DND-41 (cell line): ENCODE data around the gene ZDHHC14.

Experiments used
- ATAC-seq: fragments of 200-7000 bp; cut with Tn5 transposase; 3 replicates; pipeline ENCODE4 v1.9.1; 2021; ENCODE audit warnings: low read depth; ENCODE audit not compliant: insufficient read depth
- DNase-seq: peaks from one replicate; pipeline ENCODE4 v3.0.0-alpha.2; 2020
- H2AFZ ChIP-seq: 2 replicates; pipeline ENCODE4 v1.6.0; 2012; ENCODE audit warnings: low read depth, low read length
- H3K27ac ChIP-seq: 2 replicates; pipeline ENCODE4 v1.5.1; 2012; ENCODE audit warnings: low read length, inconsistent platforms
- H3K27me3 ChIP-seq: fragments of 200-600 bp; sonication (generic); 2 replicates; pipeline ENCODE4 v1.6.0; 2012; ENCODE audit warnings: low read length, mild to moderate bottlenecking, inconsistent platforms; ENCODE audit not compliant: insufficient read depth, poor library complexity
- H3K36me3 ChIP-seq: 2 replicates; pipeline ENCODE4 v1.5.1; 2012; ENCODE audit warnings: low read length, inconsistent platforms; ENCODE audit not compliant: insufficient read depth
- H3K4me1 ChIP-seq: 2 replicates; pipeline ENCODE4 v1.5.1; 2012; ENCODE audit warnings: mild to moderate bottlenecking, low read length; ENCODE audit not compliant: insufficient read depth
- H3K4me2 ChIP-seq: 2 replicates; pipeline ENCODE4 v1.6.0; 2012; ENCODE audit warnings: mild to moderate bottlenecking, moderate library complexity, low read length, inconsistent platforms; ENCODE audit not compliant: insufficient read depth
- H3K4me3 ChIP-seq, 2 experiments: fragments of 200-600 bp in 1 of 2; shearing (Covaris generic) in 1 of 2; 2 replicates each; pipeline ENCODE4 v1.5.1; 2012 to 2016; ENCODE audit warnings: inconsistent platforms in 2 of 2, low read length in 2 of 2, mild to moderate bottlenecking in 2 of 2, low read depth in 1 of 2, moderate library complexity in 1 of 2
- H3K79me2 ChIP-seq: 2 replicates; pipeline ENCODE4 v1.6.0; 2012; ENCODE audit warnings: low read length, inconsistent platforms; ENCODE audit not compliant: insufficient read depth
- H3K9ac ChIP-seq: 2 replicates; pipeline ENCODE4 v1.6.0; 2012; ENCODE audit warnings: low read depth, mild to moderate bottlenecking, inconsistent platforms, low read length, moderate library complexity
- H3K9me3 ChIP-seq: 2 replicates; pipeline ENCODE4 v1.5.1; 2012; ENCODE audit warnings: low read length, moderate library complexity, mild to moderate bottlenecking, inconsistent platforms; ENCODE audit not compliant: insufficient read depth, severe bottlenecking
- H4K20me1 ChIP-seq: 2 replicates; pipeline ENCODE4 v1.6.0; 2012; ENCODE audit warnings: low read length; ENCODE audit not compliant: insufficient read depth
- EZH2 ChIP-seq: IDR thresholded peaks from 3 replicates; pipeline ENCODE4 v1.6.1; 2012; ENCODE audit warnings: borderline replicate concordance, low read depth, mild to moderate bottlenecking, moderate library complexity, low read length, inconsistent platforms; ENCODE audit not compliant: severe bottlenecking
- TF ChIP-seq, protein P1 (sequence below): IDR thresholded peaks from 2 replicates; pipeline ENCODE4 v1.5.1; 2012; ENCODE audit warnings: borderline replicate concordance, low read length, moderate library complexity, mild to moderate bottlenecking; ENCODE audit not compliant: poor library complexity, severe bottlenecking; ENCODE audit errors: extremely low read depth

ZDHHC14 gene

GRCh38 chr6:157533048-157533871, 152.3 kb downstream of the ZDHHC14 start:
- no peak for TF ChIP-seq EZH2
- TF ChIP-seq, protein P1, sequence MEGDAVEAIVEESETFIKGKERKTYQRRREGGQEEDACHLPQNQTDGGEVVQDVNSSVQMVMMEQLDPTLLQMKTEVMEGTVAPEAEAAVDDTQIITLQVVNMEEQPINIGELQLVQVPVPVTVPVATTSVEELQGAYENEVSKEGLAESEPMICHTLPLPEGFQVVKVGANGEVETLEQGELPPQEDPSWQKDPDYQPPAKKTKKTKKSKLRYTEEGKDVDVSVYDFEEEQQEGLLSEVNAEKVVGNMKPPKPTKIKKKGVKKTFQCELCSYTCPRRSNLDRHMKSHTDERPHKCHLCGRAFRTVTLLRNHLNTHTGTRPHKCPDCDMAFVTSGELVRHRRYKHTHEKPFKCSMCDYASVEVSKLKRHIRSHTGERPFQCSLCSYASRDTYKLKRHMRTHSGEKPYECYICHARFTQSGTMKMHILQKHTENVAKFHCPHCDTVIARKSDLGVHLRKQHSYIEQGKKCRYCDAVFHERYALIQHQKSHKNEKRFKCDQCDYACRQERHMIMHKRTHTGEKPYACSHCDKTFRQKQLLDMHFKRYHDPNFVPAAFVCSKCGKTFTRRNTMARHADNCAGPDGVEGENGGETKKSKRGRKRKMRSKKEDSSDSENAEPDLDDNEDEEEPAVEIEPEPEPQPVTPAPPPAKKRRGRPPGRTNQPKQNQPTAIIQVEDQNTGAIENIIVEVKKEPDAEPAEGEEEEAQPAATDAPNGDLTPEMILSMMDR: no peak

GRCh38 chr6:157534134-157534871, 153.3 kb downstream of the ZDHHC14 start:
- Histone ChIP-seq H3K36me3 (no peaks in the 10 kb centered on the region), H3K4me1 (peaks cover 17% of the 10 kb centered on the region), H3K4me3 (no peak overlapping the region), H3K4me2 (no peak overlapping the region), H4K20me1 (no peaks in the 10 kb centered on the region), H3K27ac (no peak overlapping the region), H3K27me3 (no peaks in the 10 kb centered on the region), H3K9me3 (no peaks in the 10 kb centered on the region), H3K9ac (no peak overlapping the region), H3K79me2 (no peaks in the 10 kb centered on the region), H2AFZ (no peak overlapping the region)
- no peak for DNase-seq
- no peak for ATAC-seq
- TF ChIP-seq, protein P1: no peak
- no peak for TF ChIP-seq EZH2

More at GRCh38 chr6:157533048-157533871, 152.3 kb downstream of the ZDHHC14 start:
- ATAC-seq: no peak
- no peaks in the 10 kb centered on the region for H3K79me2 ChIP-seq
- no peak overlapping the region for H2AFZ ChIP-seq
- H3K4me2 ChIP-seq: no peak overlapping the region
- H3K9me3 ChIP-seq: no peaks in the 10 kb centered on the region
- H3K4me1 ChIP-seq: peaks cover 17% of the 10 kb centered on the region
- DNase-seq: no peak
- H3K9ac ChIP-seq: no peak overlapping the region
- H3K4me3 ChIP-seq: no peak overlapping the region
- H4K20me1 ChIP-seq: no peaks in the 10 kb centered on the region
- no peaks in the 10 kb centered on the region for H3K27me3 ChIP-seq
- H3K27ac ChIP-seq: no peak overlapping the region
- H3K36me3 ChIP-seq: no peaks in the 10 kb centered on the region

GRCh38 chr6:157534977-157535339, 154.0 kb downstream of the ZDHHC14 start:
- no peak overlapping the region for H3K4me2 ChIP-seq
- TF ChIP-seq, protein P1: no peak
- no peak for TF ChIP-seq EZH2
- DNase-seq: no peak
- ATAC-seq: no peak
- no peaks in the 10 kb centered on the region for H3K79me2 ChIP-seq
- H2AFZ ChIP-seq: 0 out of 2 replicates have a peak overlapping the region, but pooled peaks have one; percentile 68
- H3K27ac ChIP-seq: peak overlapping the region; percentile 55; the same call in 1 of the 2 replicates
- H3K4me1 ChIP-seq: peaks cover 17% of the 10 kb centered on the region
- H3K27me3 ChIP-seq: no peaks in the 10 kb centered on the region
- no peaks in the 10 kb centered on the region for H3K36me3 ChIP-seq
- no peaks in the 10 kb centered on the region for H4K20me1 ChIP-seq
- H3K4me3 ChIP-seq: no peak overlapping the region
- H3K9me3 ChIP-seq: no peaks in the 10 kb centered on the region
- no peak overlapping the region for H3K9ac ChIP-seq
